ENCODE results near the gene YPEL5.
"Not testable (repeated sequence)": the region's sequence is repeated elsewhere in the genome, so short reads cannot be mapped to it uniquely, and the experiment has no call there.

YPEL5 gene

GRCh38 chr2:30146337-30147195 is at the start of gene YPEL5:
Gene YPEL5, plus strand, starts transcription at chr2:30147007. Its CDS starts 9,645 bp downstream, at chr2:30156652.
- H3K27ac ChIP-seq: peak within 1 kb of the TSS; percentile 88
- TF ChIP-seq, protein P1, sequence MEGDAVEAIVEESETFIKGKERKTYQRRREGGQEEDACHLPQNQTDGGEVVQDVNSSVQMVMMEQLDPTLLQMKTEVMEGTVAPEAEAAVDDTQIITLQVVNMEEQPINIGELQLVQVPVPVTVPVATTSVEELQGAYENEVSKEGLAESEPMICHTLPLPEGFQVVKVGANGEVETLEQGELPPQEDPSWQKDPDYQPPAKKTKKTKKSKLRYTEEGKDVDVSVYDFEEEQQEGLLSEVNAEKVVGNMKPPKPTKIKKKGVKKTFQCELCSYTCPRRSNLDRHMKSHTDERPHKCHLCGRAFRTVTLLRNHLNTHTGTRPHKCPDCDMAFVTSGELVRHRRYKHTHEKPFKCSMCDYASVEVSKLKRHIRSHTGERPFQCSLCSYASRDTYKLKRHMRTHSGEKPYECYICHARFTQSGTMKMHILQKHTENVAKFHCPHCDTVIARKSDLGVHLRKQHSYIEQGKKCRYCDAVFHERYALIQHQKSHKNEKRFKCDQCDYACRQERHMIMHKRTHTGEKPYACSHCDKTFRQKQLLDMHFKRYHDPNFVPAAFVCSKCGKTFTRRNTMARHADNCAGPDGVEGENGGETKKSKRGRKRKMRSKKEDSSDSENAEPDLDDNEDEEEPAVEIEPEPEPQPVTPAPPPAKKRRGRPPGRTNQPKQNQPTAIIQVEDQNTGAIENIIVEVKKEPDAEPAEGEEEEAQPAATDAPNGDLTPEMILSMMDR (conservative IDR thresholded peaks at IDR 0.05): no peak

- no peak overlapping the region for H3K27ac ChIP-seq
- TF ChIP-seq, protein P1 (conservative IDR thresholded peaks at IDR 0.05): no peak
These were observed 48.4 kb upstream of the YPEL5 start for GRCh38 chr2:30098266-30099005.

DNA sequence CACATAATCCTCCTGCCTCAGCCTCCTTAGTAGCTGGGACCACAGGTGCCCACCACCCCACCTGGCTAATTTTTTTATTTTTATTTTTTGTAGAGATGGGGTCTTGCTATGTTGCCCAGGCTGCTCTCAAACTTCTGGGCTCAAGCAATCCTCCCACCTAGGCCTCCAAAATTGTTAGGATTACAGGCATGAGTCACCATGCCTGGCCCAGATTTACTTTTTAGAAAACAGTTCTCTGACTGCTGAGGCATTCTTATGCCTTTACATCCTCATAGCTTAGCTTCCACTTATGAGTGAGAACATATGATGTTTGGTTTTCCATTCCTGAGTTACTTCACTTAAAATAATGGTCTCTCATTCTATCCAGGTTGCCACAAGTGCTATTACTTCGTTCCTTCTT is 47.4 kb upstream of the YPEL5 start:
- not testable (repeated sequence) for H3K27ac ChIP-seq

DNA sequence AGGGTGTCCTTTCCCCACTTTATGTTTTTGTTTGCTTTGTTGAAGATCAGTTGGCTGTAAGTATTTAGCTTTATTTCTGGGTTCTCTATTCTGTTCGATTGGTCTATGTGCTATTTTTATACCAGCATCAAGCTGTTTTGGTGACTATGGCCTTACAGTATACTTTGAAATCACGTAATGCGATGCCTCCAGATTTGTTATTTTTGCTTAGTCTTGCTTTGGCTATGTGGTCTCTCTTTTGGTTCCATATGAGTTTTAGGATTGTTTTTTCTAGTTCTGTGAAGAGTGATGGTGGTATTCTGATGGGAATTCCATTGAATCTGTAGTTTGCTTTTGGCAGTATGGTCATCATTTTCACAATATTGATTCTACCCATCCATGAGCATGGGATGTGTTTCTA is 46.1 kb upstream of the YPEL5 start:
- not testable (repeated sequence) for H3K27ac ChIP-seq

DNA sequence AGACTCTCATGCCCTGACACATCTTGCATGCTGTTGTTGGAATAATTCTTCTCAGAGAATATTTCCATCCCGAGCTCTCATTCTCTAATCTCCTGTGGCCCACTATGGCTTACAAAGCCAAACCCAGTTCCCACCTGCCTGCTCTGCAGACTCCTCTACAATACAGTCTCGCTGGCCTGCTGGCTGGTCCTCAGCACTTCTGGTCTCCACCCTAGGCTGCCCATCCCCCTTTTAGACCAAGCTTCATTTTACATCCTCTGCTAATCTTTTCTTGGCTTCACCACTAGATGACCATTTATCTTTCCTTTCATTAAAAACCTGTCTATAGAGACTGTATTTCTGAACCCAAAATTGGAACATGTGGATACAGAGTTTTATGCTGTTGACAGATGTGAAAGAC is 42.5 kb upstream of the YPEL5 start:
- TF ChIP-seq, protein P1 (conservative IDR thresholded peaks at IDR 0.05): no peak
- no peak overlapping the region for H3K27ac ChIP-seq

DNA sequence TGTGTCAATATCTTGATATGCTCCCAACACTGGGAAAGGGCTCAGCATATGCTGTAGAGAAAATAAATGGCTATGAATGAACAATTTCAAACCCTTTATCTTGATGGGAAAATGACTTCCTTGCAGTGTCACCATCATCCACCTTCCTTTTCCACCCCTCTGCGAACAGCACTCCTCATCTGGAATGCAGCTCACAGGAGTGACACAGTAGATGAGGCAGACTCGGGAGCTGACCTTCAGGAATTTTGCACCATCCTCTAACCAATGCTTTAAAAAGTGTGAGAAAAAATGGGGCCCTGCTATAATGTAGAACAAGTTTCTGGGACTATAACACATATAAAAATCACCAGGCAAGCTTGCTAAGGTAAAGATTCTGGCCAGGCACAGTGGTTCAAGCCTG is 41.3 kb upstream of the YPEL5 start:
- TF ChIP-seq, protein P1 (conservative IDR thresholded peaks at IDR 0.05): no peak

DNA sequence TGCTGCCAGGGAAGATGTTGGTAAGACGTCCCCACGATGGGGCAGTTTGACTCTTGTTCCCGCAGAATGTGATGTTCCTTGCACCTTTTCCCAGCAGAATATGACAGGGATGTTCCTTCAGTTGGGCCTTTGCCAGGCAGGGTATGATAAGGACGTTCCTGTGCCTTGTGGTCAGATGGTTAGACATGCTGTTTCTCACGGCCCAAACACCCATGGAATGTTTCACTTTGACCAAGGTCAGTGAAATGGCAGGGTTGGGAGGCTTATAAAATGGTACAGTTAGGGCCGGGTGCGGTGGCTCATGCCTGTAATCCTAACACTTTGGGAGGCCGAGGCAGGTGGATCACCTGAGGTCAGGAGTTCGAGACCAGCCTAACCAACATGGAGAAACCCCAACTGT is 40.3 kb upstream of the YPEL5 start:
- H3K27ac ChIP-seq: no peak overlapping the region
- TF ChIP-seq, protein P1 (conservative IDR thresholded peaks at IDR 0.05): no peak

More for the DNA sequence above, 41.3 kb upstream of the YPEL5 start:
- H3K27ac ChIP-seq: no peak overlapping the region

GRCh38 chr2:30108192-30108591 is 38.6 kb upstream of the YPEL5 start:
- no peak overlapping the region for H3K27ac ChIP-seq
- TF ChIP-seq, protein P1 (conservative IDR thresholded peaks at IDR 0.05): no peak
